ENCODE data around the gene USP47. TPM values are rescaled to one million over a fixed set of nuclear protein-coding genes. Genes with fewer than 3 reads are reported as not detected.

USP47 gene
- total and polyA plus RNA-seq, 2 donors (not counting 1 experiment from before 2014, with no cell fraction given): 12.8 to 52.9 TPM

GRCh38 chr11:11894486-11894885 is 52.7 kb downstream of the USP47 start:
- H3K4me3 Mint-ChIP-seq: no peak overlapping the region
- no peaks in the 10 kb centered on the region for H3K9me3 Mint-ChIP-seq (ENCODE audit: insufficient read depth)
- intact Hi-C loops (cut with micrococcal nuclease): no loop called here
- no CpG with 5 or more reads among the region's 1 CpG for WGBS (ENCODE audit: insufficient coverage)
- no peak overlapping the region for H3K27ac Mint-ChIP-seq
- no peaks in the 10 kb centered on the region for H3K27me3 ChIP-seq (replicated peaks in 1 of 4; ENCODE audit: control extremely low read depth in 1 of 4, control insufficient read depth in 3 of 4, insufficient read depth in 4 of 4, low read length in 3 of 4)
- no peaks in the 10 kb centered on the region for H3K27me3 Mint-ChIP-seq
- no peaks in the 10 kb centered on the region for H3K4me1 ChIP-seq (ENCODE audit: control insufficient read depth in 2 of 2, insufficient read depth in 2 of 2, low read length in 2 of 2)
- H2AFZ ChIP-seq (ENCODE audit: insufficient read depth, low read depth, low read length, poor library complexity, severe bottlenecking): no peak overlapping the region
- H3K4me1 Mint-ChIP-seq: no peaks in the 10 kb centered on the region
- H3K9me3 ChIP-seq (ENCODE audit: control extremely low read depth in 1 of 3, control insufficient read depth in 2 of 3, insufficient read depth in 1 of 3, low read length in 2 of 3): no peaks in the 10 kb centered on the region
- H3K4me2 ChIP-seq (replicated peaks; ENCODE audit: low read depth, low read length, poor library complexity, severe bottlenecking): no peak overlapping the region
- no peak overlapping the region for H3K9ac ChIP-seq (ENCODE audit: low read length)
- H3K36me3 ChIP-seq (replicated peaks in 1 of 2; ENCODE audit: control extremely low read depth in 1 of 2, control insufficient read depth in 1 of 2, extremely low read depth in 1 of 2, insufficient read depth in 2 of 2, low read length in 1 of 2): peaks cover 13 to 36% of the 10 kb centered on the region in 2 experiments
- no peak for TF ChIP-seq EZH2 (IDR thresholded peaks at IDR 0.05; ENCODE audit: borderline replicate concordance, insufficient read depth, low read depth, low read length, poor library complexity, severe bottlenecking)
- TF ChIP-seq, protein P1, sequence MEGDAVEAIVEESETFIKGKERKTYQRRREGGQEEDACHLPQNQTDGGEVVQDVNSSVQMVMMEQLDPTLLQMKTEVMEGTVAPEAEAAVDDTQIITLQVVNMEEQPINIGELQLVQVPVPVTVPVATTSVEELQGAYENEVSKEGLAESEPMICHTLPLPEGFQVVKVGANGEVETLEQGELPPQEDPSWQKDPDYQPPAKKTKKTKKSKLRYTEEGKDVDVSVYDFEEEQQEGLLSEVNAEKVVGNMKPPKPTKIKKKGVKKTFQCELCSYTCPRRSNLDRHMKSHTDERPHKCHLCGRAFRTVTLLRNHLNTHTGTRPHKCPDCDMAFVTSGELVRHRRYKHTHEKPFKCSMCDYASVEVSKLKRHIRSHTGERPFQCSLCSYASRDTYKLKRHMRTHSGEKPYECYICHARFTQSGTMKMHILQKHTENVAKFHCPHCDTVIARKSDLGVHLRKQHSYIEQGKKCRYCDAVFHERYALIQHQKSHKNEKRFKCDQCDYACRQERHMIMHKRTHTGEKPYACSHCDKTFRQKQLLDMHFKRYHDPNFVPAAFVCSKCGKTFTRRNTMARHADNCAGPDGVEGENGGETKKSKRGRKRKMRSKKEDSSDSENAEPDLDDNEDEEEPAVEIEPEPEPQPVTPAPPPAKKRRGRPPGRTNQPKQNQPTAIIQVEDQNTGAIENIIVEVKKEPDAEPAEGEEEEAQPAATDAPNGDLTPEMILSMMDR (IDR thresholded peaks at IDR 0.05): no peak
- no peak overlapping the region for H3K4me3 ChIP-seq (ENCODE audit: control extremely low read depth in 1 of 5, extremely low read depth in 1 of 5, insufficient read depth in 1 of 5, low read depth in 2 of 5, low read length in 4 of 5)
- ATAC-seq (ENCODE audit: low read depth) (no peak), DNase-seq (no peak)
- ChIA-PET POLR2A (no interaction called here), CTCF (no interaction called here)
- peaks cover 5% of the 10 kb centered on the region for H4K20me1 ChIP-seq (ENCODE audit: control insufficient read depth, insufficient read depth, low read length, poor library complexity, severe bottlenecking)
- no peaks in the 10 kb centered on the region for H3K79me2 ChIP-seq (ENCODE audit: control insufficient read depth, insufficient read depth, low read length)
- no peak overlapping the region for H3K27ac ChIP-seq (ENCODE audit: low read length in 2 of 2)

- no peak for ATAC-seq (ENCODE audit: low read depth)
- Mint-ChIP-seq H3K27ac (no peak overlapping the region), H3K27me3 (no peaks in the 10 kb centered on the region), H3K4me3 (no peak overlapping the region), H3K4me1 (no peaks in the 10 kb centered on the region), H3K9me3 (ENCODE audit: insufficient read depth) (no peaks in the 10 kb centered on the region)
- Histone ChIP-seq H4K20me1 (ENCODE audit: control insufficient read depth, insufficient read depth, low read length, poor library complexity, severe bottlenecking) (peaks cover 5% of the 10 kb centered on the region), H3K4me3 (ENCODE audit: control extremely low read depth in 1 of 5, extremely low read depth in 1 of 5, insufficient read depth in 1 of 5, low read depth in 2 of 5, low read length in 4 of 5) (no peak overlapping the region), H3K9me3 (ENCODE audit: control extremely low read depth in 1 of 3, control insufficient read depth in 2 of 3, insufficient read depth in 1 of 3, low read length in 2 of 3) (no peaks in the 10 kb centered on the region), H2AFZ (ENCODE audit: insufficient read depth, low read depth, low read length, poor library complexity, severe bottlenecking) (no peak overlapping the region), H3K4me1 (ENCODE audit: control insufficient read depth in 2 of 2, insufficient read depth in 2 of 2, low read length in 2 of 2) (no peaks in the 10 kb centered on the region), H3K4me2 (replicated peaks; ENCODE audit: low read depth, low read length, poor library complexity, severe bottlenecking) (no peak overlapping the region), H3K27me3 (replicated peaks in 1 of 4; ENCODE audit: control extremely low read depth in 1 of 4, control insufficient read depth in 3 of 4, insufficient read depth in 4 of 4, low read length in 3 of 4) (no peaks in the 10 kb centered on the region), H3K36me3 (replicated peaks in 1 of 2; ENCODE audit: control extremely low read depth in 1 of 2, control insufficient read depth in 1 of 2, extremely low read depth in 1 of 2, insufficient read depth in 2 of 2, low read length in 1 of 2) (peaks cover 13 to 38% of the 10 kb centered on the region in 2 experiments), H3K27ac (ENCODE audit: low read length in 2 of 2) (no peak overlapping the region), H3K9ac (ENCODE audit: low read length) (no peak overlapping the region), H3K79me2 (ENCODE audit: control insufficient read depth, insufficient read depth, low read length) (no peaks in the 10 kb centered on the region)
- WGBS (ENCODE audit: insufficient coverage): no CpG with 5 or more reads among the region's 1 CpG
- DNase-seq: no peak
- intact Hi-C loops (cut with micrococcal nuclease): loop anchor here (5.0 kb wide), 2 partner anchors 47 to 98 kb away; no protein-coding TSS in a partner anchor
- no peak for TF ChIP-seq EZH2 (IDR thresholded peaks at IDR 0.05; ENCODE audit: borderline replicate concordance, insufficient read depth, low read depth, low read length, poor library complexity, severe bottlenecking)
- TF ChIP-seq, protein P1 (IDR thresholded peaks at IDR 0.05): no peak
- ChIA-PET POLR2A (no interaction called here), CTCF (no interaction called here)
These were observed 53.9 kb downstream of the USP47 start for GRCh38 chr11:11895672-11896071.
